Adipocyte (in vitro differentiated cells): ENCODE measurements around the gene NXPE3.
"Not testable (repeated sequence)": the region's sequence is repeated elsewhere in the genome, so short reads cannot be mapped to it uniquely, and the experiment has no call there.

ENCODE experiments used
- DNase-seq: peaks from one replicate; pipeline ENCODE4 v3.0.0-alpha.2; 2015; ENCODE audit warnings: low read depth
- H3K27me3 ChIP-seq: replicated peaks from 2 replicates; pipeline ENCODE4 v1.7.0; 2013; ENCODE audit warnings: mild to moderate bottlenecking, low read length, moderate library complexity; ENCODE audit not compliant: control insufficient read depth, insufficient read depth
- H3K36me3 ChIP-seq: 2 replicates; pipeline ENCODE4 v1.7.0; 2013; ENCODE audit warnings: low read length, mild to moderate bottlenecking, moderate library complexity; ENCODE audit not compliant: control insufficient read depth, insufficient read depth, severe bottlenecking
- H3K4me1 ChIP-seq: 2 replicates; pipeline ENCODE4 v1.7.0; 2013; ENCODE audit warnings: mild to moderate bottlenecking, low read length, moderate library complexity; ENCODE audit not compliant: control insufficient read depth, insufficient read depth
- H3K4me3 ChIP-seq: 2 replicates; pipeline ENCODE4 v1.7.0; 2013; ENCODE audit warnings: mild to moderate bottlenecking, low read length, moderate library complexity
- H3K9ac ChIP-seq: 2 replicates; pipeline ENCODE4 v1.7.0; 2013; ENCODE audit warnings: mild to moderate bottlenecking, low read length, moderate library complexity
- H3K9me3 ChIP-seq: 2 replicates; pipeline ENCODE4 v1.7.0; 2013; ENCODE audit warnings: mild to moderate bottlenecking, low read length, moderate library complexity; ENCODE audit not compliant: control insufficient read depth

The NXPE3 gene

DNA sequence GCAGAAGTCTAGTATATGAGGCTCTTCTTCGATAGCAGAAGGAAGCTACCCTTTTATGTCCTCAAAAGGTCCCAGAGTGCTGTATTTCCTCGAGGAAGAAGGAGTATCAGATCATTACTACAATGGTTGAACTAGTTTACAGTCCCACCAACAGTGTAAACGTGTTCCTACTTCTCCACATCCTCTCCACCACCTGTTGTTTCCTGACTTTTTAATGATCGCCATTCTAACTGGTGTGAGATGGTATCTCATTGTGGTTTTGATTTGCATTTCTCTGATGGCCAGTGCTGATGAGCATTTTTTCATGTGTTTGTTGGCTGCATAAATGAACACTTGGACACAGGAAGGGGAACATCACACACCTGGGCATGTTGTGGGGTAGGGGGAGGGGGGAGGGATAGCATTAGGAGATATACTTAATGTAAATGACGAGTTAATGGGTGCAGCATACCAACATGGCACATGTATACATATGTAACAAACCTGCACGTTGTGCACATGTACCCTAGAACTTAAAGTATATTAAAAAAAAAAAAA, 1.2 kb upstream of the NXPE3 start:
- H3K36me3 ChIP-seq, H3K9ac ChIP-seq, H3K9me3 ChIP-seq, H3K4me3 ChIP-seq, H3K27me3 ChIP-seq, DNase-seq: not testable (repeated sequence)
- H3K4me1 ChIP-seq, result peaks cover 21% of the 10 kb centered on the region

DNA sequence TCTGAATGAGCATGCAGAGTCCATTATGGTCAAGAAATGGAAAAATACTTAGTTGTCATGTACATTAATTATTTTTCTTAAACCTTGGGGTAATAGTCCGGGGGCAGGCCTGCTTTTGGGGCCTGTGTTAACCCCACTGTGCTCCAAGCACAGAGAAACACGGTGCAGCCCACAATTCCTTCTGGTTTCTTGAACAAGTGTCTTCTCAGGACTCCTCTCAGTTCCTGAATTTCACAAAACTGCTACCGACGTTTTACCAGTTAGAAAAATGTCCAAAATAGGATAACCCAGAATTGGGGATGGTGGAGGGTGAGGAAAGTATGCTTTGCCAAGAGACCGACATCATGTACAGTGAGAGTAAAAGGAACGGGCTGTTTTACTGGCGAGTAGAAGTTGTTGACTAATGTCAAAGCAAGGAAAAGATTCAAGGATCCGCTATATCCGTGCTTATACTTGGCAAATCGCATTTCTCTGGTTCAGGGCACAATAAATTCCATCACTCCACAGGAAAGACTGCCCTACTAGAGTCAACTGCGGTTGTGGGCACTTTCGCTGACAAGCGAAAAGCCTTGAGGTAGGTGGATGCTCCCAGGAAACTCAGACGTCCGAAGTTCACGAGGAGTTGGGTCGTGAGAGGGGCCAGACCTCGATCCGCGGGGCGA, 495 bp upstream of the NXPE3 start:
- peak overlapping the region; percentile 88 for H3K4me3 ChIP-seq
- DNase-seq, result no peak

GRCh38 chr3:101779822-101780381, 891 bp downstream of the NXPE3 start:
- peak; percentile 47 for DNase-seq

More for the DNA sequence above, 495 bp upstream of the NXPE3 start:
- Histone ChIP-seq H3K9ac (peak overlapping the region; percentile 86), H3K4me1 (peaks cover 21% of the 10 kb centered on the region), H3K9me3 (no peaks in the 10 kb centered on the region), H3K36me3 (peaks cover 4% of the 10 kb centered on the region), H3K27me3 (no peaks in the 10 kb centered on the region)

GRCh38 chr3:101780661-101781060, 1.6 kb downstream of the NXPE3 start:
- peak; percentile 87 for DNase-seq
- no peaks in the 10 kb centered on the region for H3K9me3 ChIP-seq

More at GRCh38 chr3:101779822-101780381, 891 bp downstream of the NXPE3 start:
- Histone ChIP-seq H3K9ac (peak overlapping the region; percentile 86), H3K4me3 (peak overlapping the region; percentile 88), H3K9me3 (no peaks in the 10 kb centered on the region), H3K4me1 (peaks cover 21% of the 10 kb centered on the region), H3K36me3 (peaks cover 15% of the 10 kb centered on the region), H3K27me3 (no peaks in the 10 kb centered on the region)

DNA sequence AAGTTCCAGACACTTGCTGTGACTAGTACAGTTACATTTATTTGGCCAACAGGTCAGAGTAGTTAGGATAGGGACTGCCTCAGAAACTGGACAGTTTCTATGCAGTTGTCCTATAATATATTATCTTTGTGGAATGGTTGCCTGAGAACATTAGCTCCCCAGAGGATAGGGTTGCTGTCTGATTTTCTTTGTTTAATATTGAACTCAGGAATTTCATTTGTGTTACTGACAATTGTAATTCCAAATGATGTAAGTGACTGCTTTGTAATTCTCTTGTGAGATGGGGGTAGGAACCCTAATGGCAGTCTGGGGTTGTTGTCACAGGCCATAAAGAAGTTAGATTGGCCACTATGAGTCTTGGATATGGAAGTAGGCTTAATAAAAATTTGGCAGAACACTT, 2.2 kb downstream of the NXPE3 start:
- Histone ChIP-seq H3K36me3 (peaks cover 28% of the 10 kb centered on the region), H3K27me3 (no peaks in the 10 kb centered on the region), H3K9me3 (no peaks in the 10 kb centered on the region), H3K9ac (no peak overlapping the region), H3K4me3 (peak overlapping the region; percentile 88), H3K4me1 (peaks cover 21% of the 10 kb centered on the region)
- DNase-seq, result peak; percentile 39

More at GRCh38 chr3:101780661-101781060, 1.6 kb downstream of the NXPE3 start:
- H3K4me1 ChIP-seq, result peaks cover 21% of the 10 kb centered on the region
- no peaks in the 10 kb centered on the region for H3K27me3 ChIP-seq
- peaks cover 23% of the 10 kb centered on the region for H3K36me3 ChIP-seq
- H3K4me3 ChIP-seq, result peak overlapping the region; percentile 88
- no peak overlapping the region for H3K9ac ChIP-seq

GRCh38 chr3:101784855-101785613, 6.0 kb downstream of the NXPE3 start:
- Histone ChIP-seq H3K36me3 (peaks cover 44% of the 10 kb centered on the region), H3K27me3 (no peaks in the 10 kb centered on the region), H3K9me3 (no peaks in the 10 kb centered on the region), H3K4me1 (peaks cover 15% of the 10 kb centered on the region), H3K4me3 (no peak overlapping the region), H3K9ac (no peak overlapping the region)
- DNase-seq, result no peak

GRCh38 chr3:101791778-101792177, 12.8 kb downstream of the NXPE3 start:
- Histone ChIP-seq H3K9me3 (peaks cover 10% of the 10 kb centered on the region), H3K27me3 (no peaks in the 10 kb centered on the region), H3K4me1 (no peaks in the 10 kb centered on the region), H3K9ac (no peak overlapping the region), H3K4me3 (no peak overlapping the region), H3K36me3 (peaks cover 30% of the 10 kb centered on the region)
- no peak for DNase-seq

DNA sequence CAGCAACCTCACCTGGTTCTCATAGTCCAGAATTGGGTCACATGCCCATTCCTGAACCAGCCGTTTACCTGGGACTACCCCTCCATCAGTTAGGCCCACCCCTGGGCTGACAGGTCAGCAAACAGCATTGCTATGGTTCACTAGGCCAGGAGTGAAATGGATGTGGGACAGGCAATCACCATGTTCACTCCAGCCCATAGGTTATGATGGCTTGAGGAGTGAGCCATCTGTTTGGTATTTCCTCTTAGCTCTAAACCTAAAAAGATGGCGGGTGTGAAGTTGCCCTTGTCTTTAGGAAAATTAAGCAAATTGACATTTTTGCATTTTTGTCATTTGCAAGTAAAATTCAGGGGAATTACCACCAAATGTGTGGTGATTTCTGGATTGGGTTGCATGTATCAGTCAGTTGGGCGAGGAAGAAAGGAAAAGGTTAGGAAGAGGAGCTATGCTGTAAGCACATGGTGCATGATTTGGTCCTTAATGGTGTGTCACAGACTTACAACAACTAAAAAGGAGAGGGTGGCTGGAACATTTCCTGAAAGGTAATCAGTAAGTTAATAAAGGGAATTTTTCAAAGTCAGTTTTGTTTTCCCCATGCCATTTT, 17.2 kb downstream of the NXPE3 start:
- Histone ChIP-seq H3K36me3 (peaks cover 13% of the 10 kb centered on the region), H3K27me3 (no peaks in the 10 kb centered on the region), H3K9me3 (peaks cover 10% of the 10 kb centered on the region), H3K4me3 (no peak overlapping the region), H3K9ac (no peak overlapping the region), H3K4me1 (no peaks in the 10 kb centered on the region)
- DNase-seq, result no peak

DNA sequence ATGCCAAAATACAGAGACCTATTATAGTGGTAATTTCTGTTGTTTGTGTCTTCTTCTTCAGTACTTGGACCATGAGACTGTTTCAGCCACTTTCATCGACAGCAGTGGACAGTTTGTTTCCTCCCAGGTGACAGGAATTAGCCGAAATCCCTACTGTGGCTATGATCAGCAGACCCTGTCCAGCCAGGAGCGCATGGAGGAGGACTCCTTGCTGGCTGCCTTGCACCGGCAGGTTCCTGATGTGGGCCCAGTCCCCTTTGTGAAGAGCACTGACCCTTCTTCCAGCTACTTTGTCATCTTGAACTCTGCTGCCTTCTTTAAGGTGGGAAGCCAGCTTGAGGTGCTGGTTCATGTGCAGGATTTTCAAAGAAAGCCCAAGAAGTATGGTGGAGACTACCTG, 22.2 kb downstream of the NXPE3 start:
- Histone ChIP-seq H3K4me1 (peaks cover 14% of the 10 kb centered on the region), H3K36me3 (peaks cover 11% of the 10 kb centered on the region), H3K27me3 (no peaks in the 10 kb centered on the region), H3K9ac (no peak overlapping the region), H3K9me3 (no peaks in the 10 kb centered on the region), H3K4me3 (no peak overlapping the region)
- DNase-seq, result no peak

DNA sequence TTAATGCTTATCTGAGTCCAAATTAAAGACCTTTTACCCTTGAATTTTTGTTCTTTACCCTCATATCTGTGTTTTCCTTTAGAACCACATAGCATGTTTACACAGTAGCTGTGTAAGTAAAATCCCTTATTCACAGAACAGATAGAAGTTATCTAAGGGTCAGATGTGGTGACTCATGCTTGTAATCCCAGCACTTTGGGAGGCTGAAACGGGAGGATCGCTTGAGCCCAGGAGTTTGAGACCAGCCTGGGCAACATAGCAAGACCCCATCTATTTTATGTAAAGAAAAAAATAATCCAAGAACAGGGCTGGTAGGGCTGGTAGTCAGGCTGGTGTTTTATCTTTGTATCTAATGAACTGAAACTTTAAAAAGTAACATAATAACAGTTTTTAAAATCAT, 23.2 kb downstream of the NXPE3 start:
- Histone ChIP-seq H3K9ac (no peak overlapping the region), H3K4me3 (no peak overlapping the region), H3K4me1 (peaks cover 23% of the 10 kb centered on the region), H3K27me3 (no peaks in the 10 kb centered on the region), H3K36me3 (peaks cover 11% of the 10 kb centered on the region), H3K9me3 (no peaks in the 10 kb centered on the region)
- no peak for DNase-seq
